ENCODE results near the gene AKIP1. TPM values are rescaled to one million over a fixed set of nuclear protein-coding genes. Genes with fewer than 3 reads are reported as not detected.

AKIP1 gene
- total RNA-seq, 1 experiment from 2014 or later, result 30.3 TPM

DNA sequence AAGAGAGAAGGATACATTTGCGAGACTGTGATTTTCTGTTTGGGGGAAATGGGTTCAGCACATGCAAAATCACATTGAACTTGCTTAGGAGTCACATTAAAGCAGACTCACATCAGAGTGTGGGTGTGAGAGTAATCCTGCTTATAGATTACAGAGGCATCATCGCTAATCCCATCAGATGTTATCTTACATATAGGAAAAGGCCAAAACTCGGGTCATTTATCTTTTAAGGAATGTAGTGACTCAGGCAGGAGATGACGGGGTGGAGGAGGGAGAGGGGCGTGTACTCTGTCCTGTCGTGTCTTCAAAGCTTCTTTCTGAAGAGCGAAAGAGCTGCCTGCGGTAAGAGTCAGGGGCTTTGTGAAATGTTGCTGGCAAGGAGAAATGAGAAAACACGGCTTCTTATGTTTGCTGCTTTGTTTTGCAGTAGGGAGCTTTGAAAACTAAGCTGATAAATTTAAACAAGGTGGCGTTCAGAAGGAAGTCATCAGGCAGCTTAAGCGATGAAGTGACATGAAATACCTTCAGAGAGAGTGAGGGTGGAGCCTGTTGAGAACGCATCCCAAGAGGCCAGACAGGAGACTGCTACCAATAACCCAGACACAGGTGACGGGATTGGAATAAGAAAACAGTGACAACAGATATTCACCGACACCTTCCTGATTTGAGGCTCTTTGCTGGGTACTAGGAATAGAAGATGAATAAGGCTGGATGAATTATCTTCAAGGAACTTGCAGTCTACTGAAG lies 23.9 kb downstream of the AKIP1 start:
- H3K4me2 ChIP-seq (ENCODE audit: low read length), result peak overlapping the region; percentile 87
- CTCF ChIA-PET, result interaction anchor here (0.8 to 1.2 kb wide), 4 partner anchors 9 to 203 kb away, joined by 4 to 7 read pairs (median 4); partner anchors contain the start of gene TMEM9B
- no peaks in the 10 kb centered on the region for H3K9me2 ChIP-seq (ENCODE audit: insufficient read depth)
- no peaks in the 10 kb centered on the region for H3K27me3 ChIP-seq (ENCODE audit: insufficient read depth, low read length)
- ATAC-seq (peak; percentile 93), DNase-seq (ENCODE audit: low read depth, low spot score) (peak; percentile 53)
- H3K4me3 ChIP-seq (replicated peaks in 1 of 2; ENCODE audit: low read depth in 1 of 2, low read length in 2 of 2), result peak overlapping the region; percentile 19 to 52
- POLR2A ChIA-PET, result interaction anchor here (0.8 to 1.2 kb wide), 2 partner anchors 23 to 29 kb away, joined by 3 to 4 read pairs; partner anchors contain the start of gene TMEM9B
- peak overlapping the region; percentile 100 for H2AFZ ChIP-seq (ENCODE audit: low read depth, low read length, poor library complexity, severe bottlenecking)
- no peaks in the 10 kb centered on the region for H3K36me3 ChIP-seq (ENCODE audit: control insufficient read depth in 1 of 2, insufficient read depth in 2 of 2, low read length in 2 of 2)
- H3K79me2 ChIP-seq (ENCODE audit: insufficient read depth, low read length), result no peaks in the 10 kb centered on the region
- intact Hi-C loops (cut with micrococcal nuclease), result no loop called here
- H3K9me3 ChIP-seq (ENCODE audit: control insufficient read depth in 1 of 2, insufficient read depth in 1 of 2, low read depth in 1 of 2, low read length in 2 of 2), result no peaks in the 10 kb centered on the region
- no peaks in the 10 kb centered on the region for H4K20me1 ChIP-seq (ENCODE audit: insufficient read depth)
- H3K4me1 ChIP-seq (ENCODE audit: control insufficient read depth in 1 of 2, insufficient read depth in 2 of 2, low read length in 2 of 2), result peaks cover 12 to 20% of the 10 kb centered on the region in 2 experiments
- no peak overlapping the region for H3K27ac ChIP-seq (ENCODE audit: low read depth, low read length)
- RAD21 ChIA-PET (ENCODE audit: low non-redundant PET in 1 of 2, low total read pairs in 2 of 2, uncharacterized antibody in 2 of 2, unreplicated experiment in 2 of 2), result interaction anchor here in 1 of 2 experiments (1.2 kb wide), 1 partner anchor 25 kb away, joined by 5 read pairs; no protein-coding TSS in a partner anchor
- H3K9ac ChIP-seq (ENCODE audit: low read length), result peak overlapping the region; percentile 42
- BruUV-seq (replicated peaks), result no TSS peak
- TF ChIP-seq POLR2A (IDR thresholded peaks at IDR 0.05; ENCODE audit: borderline replicate concordance, extremely low read depth, insufficient read depth, insufficient read length) (no peak), ZNF274 (IDR thresholded peaks at IDR 0.05; ENCODE audit: low read depth, low read length) (no peak), SRF (IDR thresholded peaks at IDR 0.05; ENCODE audit: low read depth) (no peak), EZH2phosphoT487 (IDR thresholded peaks at IDR 0.05; ENCODE audit: borderline replicate concordance) (no peak), CEBPB (IDR thresholded peaks at IDR 0.05; ENCODE audit: low read depth) (no peak), REST (IDR thresholded peaks at IDR 0.05; ENCODE audit: low read depth) (no peak), CBX3 (IDR thresholded peaks at IDR 0.05; ENCODE audit: low read depth) (no peak), ELF1 (IDR thresholded peaks at IDR 0.05; ENCODE audit: borderline replicate concordance, low read depth) (no peak), POLR2AphosphoS5 (IDR thresholded peaks at IDR 0.05; ENCODE audit: low read depth, low read length) (no peak), YY1 (IDR thresholded peaks at IDR 0.05; ENCODE audit: extremely low read depth, insufficient replicate concordance, low read depth, low read length) (no peak), TCF7L2 (IDR thresholded peaks at IDR 0.05; ENCODE audit: borderline replicate concordance, extremely low read depth, insufficient read depth, insufficient read length) (peak; percentile 58), EGR1 (IDR thresholded peaks at IDR 0.05; ENCODE audit: low read depth) (no peak), EZH2 (IDR thresholded peaks at IDR 0.05) (no peak), SP1 (IDR thresholded peaks at IDR 0.05; ENCODE audit: low read depth) (peak; percentile 26; the same call in 1 of the 2 replicates), JUND (IDR thresholded peaks at IDR 0.05) (peak; percentile 48; the same call in 1 of the 2 replicates), ZBTB33 (IDR thresholded peaks at IDR 0.05; ENCODE audit: extremely low read depth, insufficient replicate concordance, low read length) (no peak), RAD21 (IDR thresholded peaks at IDR 0.05; ENCODE audit: low read depth) (no peak)
- TF ChIP-seq, protein P1, sequence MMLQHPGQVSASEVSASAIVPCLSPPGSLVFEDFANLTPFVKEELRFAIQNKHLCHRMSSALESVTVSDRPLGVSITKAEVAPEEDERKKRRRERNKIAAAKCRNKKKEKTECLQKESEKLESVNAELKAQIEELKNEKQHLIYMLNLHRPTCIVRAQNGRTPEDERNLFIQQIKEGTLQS (IDR thresholded peaks at IDR 0.05), result no peak
- TF ChIP-seq, protein P2, sequence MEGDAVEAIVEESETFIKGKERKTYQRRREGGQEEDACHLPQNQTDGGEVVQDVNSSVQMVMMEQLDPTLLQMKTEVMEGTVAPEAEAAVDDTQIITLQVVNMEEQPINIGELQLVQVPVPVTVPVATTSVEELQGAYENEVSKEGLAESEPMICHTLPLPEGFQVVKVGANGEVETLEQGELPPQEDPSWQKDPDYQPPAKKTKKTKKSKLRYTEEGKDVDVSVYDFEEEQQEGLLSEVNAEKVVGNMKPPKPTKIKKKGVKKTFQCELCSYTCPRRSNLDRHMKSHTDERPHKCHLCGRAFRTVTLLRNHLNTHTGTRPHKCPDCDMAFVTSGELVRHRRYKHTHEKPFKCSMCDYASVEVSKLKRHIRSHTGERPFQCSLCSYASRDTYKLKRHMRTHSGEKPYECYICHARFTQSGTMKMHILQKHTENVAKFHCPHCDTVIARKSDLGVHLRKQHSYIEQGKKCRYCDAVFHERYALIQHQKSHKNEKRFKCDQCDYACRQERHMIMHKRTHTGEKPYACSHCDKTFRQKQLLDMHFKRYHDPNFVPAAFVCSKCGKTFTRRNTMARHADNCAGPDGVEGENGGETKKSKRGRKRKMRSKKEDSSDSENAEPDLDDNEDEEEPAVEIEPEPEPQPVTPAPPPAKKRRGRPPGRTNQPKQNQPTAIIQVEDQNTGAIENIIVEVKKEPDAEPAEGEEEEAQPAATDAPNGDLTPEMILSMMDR (IDR thresholded peaks at IDR 0.05 in 2 of 3, conservative IDR thresholded peaks at IDR 0.05 in 1 of 3; ENCODE audit: borderline replicate concordance in 1 of 3, insufficient read depth in 1 of 3, low read depth in 2 of 3, low read length in 2 of 3), result no peak
